ENCODE data around the gene ABCG4.

- TF ChIP-seq CTCF (IDR thresholded peaks at IDR 0.05) = no peak
- no peak for TF ChIP-seq POLR2A (IDR thresholded peaks at IDR 0.05)
- no peak for TF ChIP-seq EP300 (IDR thresholded peaks at IDR 0.05)
These were observed 39.2 kb downstream of the ABCG4 start for GRCh38 chr11:119188067-119188466.
